ENCODE results near the gene FAM163B.

FAM163B gene

GRCh38 chr9:133558191-133559126 lies 50.7 kb downstream of the FAM163B start:
- DNase-seq (ENCODE audit: extremely low read depth, low read depth), result peak; percentile 41
- no peak for TF ChIP-seq CTCF (IDR thresholded peaks at IDR 0.05; ENCODE audit: low read depth, low read length)

- TF ChIP-seq CTCF (IDR thresholded peaks at IDR 0.05; ENCODE audit: low read depth, low read length), result no peak
- no peak for DNase-seq (ENCODE audit: extremely low read depth, low read depth)
Observed at GRCh38 chr9:133557581-133557980, 51.6 kb downstream of the FAM163B start.

GRCh38 chr9:133556354-133556753 lies 52.8 kb downstream of the FAM163B start:
- no peak for TF ChIP-seq CTCF (IDR thresholded peaks at IDR 0.05; ENCODE audit: low read depth, low read length)
- no peak for DNase-seq (ENCODE audit: extremely low read depth, low read depth)

GRCh38 chr9:133554729-133555128 lies 54.5 kb downstream of the FAM163B start:
- DNase-seq (ENCODE audit: extremely low read depth, low read depth), result no peak
- no peak for TF ChIP-seq CTCF (IDR thresholded peaks at IDR 0.05; ENCODE audit: low read depth, low read length)

GRCh38 chr9:133553973-133554713 lies 55.0 kb downstream of the FAM163B start:
- no peak for TF ChIP-seq CTCF (IDR thresholded peaks at IDR 0.05; ENCODE audit: low read depth, low read length)
- no peak for DNase-seq (ENCODE audit: extremely low read depth, low read depth)

- DNase-seq (ENCODE audit: extremely low read depth, low read depth), result no peak
Observed at GRCh38 chr9:133553123-133553522, 56.1 kb downstream of the FAM163B start.

More at GRCh38 chr9:133553123-133553522, 56.1 kb downstream of the FAM163B start:
- no peak for TF ChIP-seq CTCF (IDR thresholded peaks at IDR 0.05; ENCODE audit: low read depth, low read length)
